ENCODE data around the gene SAMD8.
"Not testable (repeated sequence)": the region's sequence is repeated elsewhere in the genome, so short reads cannot be mapped to it uniquely, and the experiment has no call there.

SAMD8 gene

DNA sequence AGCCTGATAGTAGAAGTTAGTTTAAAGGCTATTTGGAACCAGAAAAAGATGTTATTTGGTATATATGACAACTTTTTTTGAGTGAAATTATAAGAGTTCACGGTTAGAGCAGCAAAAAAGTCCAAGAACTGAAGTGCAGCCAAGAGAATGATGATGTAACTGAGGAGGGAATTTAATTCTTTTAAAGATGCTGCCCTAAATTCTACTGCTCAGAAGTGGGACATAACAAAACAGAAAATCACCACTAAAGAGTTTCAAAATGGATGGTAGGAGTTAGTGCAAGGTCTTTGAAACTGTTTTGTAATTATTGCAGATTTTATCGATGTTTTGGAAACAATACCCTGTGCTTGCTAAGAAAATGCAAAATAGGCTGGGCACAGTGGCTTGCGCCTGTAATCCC, 6.5 kb downstream of the SAMD8 start:
- Histone ChIP-seq H3K9ac (ENCODE audit: low read length in 5 of 5) (peak overlapping the region in 2 of 5 donors; percentile 10 to 20), H3K36me3 (ENCODE audit: control insufficient read depth in 5 of 5, insufficient read depth in 5 of 5, low read length in 5 of 5) (no peaks in the 10 kb centered on the region), H3K4me3 (ENCODE audit: low read depth in 1 of 5, low read length in 5 of 5) (no peak overlapping the region), H3K27me3 (ENCODE audit: control insufficient read depth in 5 of 5, insufficient read depth in 4 of 5, low read length in 5 of 5) (no peaks in the 10 kb centered on the region), H3K9me3 (ENCODE audit: control insufficient read depth in 5 of 5, low read length in 5 of 5) (no peaks in the 10 kb centered on the region), H3K27ac (ENCODE audit: low read depth, low read length) (peak overlapping the region; percentile 65), H3K4me1 (ENCODE audit: control insufficient read depth in 5 of 5, insufficient read depth in 5 of 5, low read length in 5 of 5) (peaks cover 0 to 54% (median 25%) of the 10 kb centered on the region in 5 donors)

DNA sequence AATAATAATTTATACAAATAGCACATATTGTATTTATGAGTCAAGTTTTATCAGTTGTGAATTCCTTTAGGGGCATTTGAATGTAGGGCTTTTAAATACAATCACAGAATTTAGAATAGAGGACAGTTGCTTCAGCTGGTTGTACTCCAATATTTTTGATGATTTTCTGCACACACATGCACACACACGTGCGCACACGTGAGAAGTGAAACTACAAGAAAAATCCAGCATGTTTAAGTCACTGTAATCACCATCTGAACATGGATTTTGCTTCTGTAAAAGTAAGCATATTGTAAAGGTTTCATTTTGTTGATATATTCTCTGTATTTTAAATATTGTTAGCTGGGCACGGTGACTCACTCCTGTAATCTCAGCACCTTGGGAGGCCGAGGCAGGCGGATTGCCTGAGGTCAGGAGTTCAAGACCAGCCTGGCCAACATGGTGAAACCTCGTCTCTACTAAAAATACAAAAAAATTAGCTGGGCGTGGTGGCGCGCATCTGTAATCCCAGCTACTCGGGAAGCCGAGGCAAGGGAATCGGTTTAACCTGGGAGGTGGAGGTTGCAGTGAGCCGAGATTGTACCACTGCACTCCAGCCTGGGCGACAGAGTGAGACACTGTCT, 8.1 kb downstream of the SAMD8 start:
- peaks cover 0 to 10% (median under 1%) of the 10 kb centered on the region in 5 donors for H3K36me3 ChIP-seq (ENCODE audit: control insufficient read depth in 5 of 5, insufficient read depth in 5 of 5, low read length in 5 of 5)
- H3K4me1 ChIP-seq (ENCODE audit: control insufficient read depth in 5 of 5, insufficient read depth in 5 of 5, low read length in 5 of 5): peaks cover 0 to 39% (median 24%) of the 10 kb centered on the region in 5 donors
- H3K27ac ChIP-seq (ENCODE audit: low read depth, low read length); H3K9ac ChIP-seq (ENCODE audit: low read length in 5 of 5); H3K4me3 ChIP-seq (ENCODE audit: low read depth in 1 of 5, low read length in 5 of 5); H3K27me3 ChIP-seq (ENCODE audit: control insufficient read depth in 5 of 5, insufficient read depth in 4 of 5, low read length in 5 of 5); H3K9me3 ChIP-seq (ENCODE audit: control insufficient read depth in 5 of 5, low read length in 5 of 5): not testable (repeated sequence)

DNA sequence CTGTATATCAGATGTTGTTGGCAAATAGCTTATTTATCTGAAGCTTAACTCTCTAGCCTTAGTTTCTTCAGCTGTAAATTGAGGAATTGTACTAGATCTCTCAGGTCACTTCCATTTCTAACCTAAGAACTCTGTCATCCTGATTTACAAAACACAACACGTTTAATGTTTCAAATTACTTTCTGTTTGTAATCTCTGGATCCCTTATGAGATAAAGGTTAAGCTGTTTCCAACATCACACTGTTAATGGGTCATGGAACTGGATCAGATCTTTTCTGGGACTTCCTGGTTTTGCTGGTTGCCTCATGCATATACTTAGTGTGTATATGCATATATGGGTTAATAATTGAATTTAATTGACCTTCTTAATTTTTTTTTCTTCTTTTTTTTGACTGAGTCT, 9.9 kb downstream of the SAMD8 start:
- Histone ChIP-seq H3K36me3 (ENCODE audit: control insufficient read depth in 5 of 5, insufficient read depth in 5 of 5, low read length in 5 of 5) (peaks cover 0 to 19% (median 6%) of the 10 kb centered on the region in 5 donors), H3K9ac (ENCODE audit: low read length in 5 of 5) (peak overlapping the region in 3 of 5 donors; percentile 11 to 60 (median 13)), H3K27ac (ENCODE audit: low read depth, low read length) (peak overlapping the region; percentile 52), H3K9me3 (ENCODE audit: control insufficient read depth in 5 of 5, low read length in 5 of 5) (no peaks in the 10 kb centered on the region), H3K4me1 (ENCODE audit: control insufficient read depth in 5 of 5, insufficient read depth in 5 of 5, low read length in 5 of 5) (peaks cover 0 to 29% (median 14%) of the 10 kb centered on the region in 5 donors), H3K4me3 (ENCODE audit: low read depth in 1 of 5, low read length in 5 of 5) (no peak overlapping the region), H3K27me3 (ENCODE audit: control insufficient read depth in 5 of 5, insufficient read depth in 4 of 5, low read length in 5 of 5) (no peaks in the 10 kb centered on the region)

DNA sequence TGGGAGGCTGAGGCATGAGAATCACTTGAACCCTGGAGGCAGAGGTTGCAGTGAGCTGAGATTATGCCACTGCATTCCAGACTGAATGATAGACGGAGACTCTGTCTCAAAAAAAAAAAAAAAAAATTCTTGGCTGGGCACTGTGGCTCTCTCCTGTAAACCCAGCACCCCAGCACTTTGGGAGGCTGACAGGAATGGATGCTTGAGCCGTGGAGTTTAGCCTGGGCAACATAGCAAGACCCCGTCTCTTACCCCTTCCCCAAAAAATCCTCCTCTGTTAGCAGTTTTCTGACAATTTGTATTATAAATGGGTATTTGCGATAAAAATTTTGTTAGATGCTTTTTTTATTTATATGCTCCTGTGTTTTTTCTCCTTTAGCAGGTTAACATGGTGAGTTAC, 11.0 kb downstream of the SAMD8 start:
- Histone ChIP-seq H3K27ac (ENCODE audit: low read depth, low read length) (no peak overlapping the region), H3K9me3 (ENCODE audit: control insufficient read depth in 5 of 5, low read length in 5 of 5) (no peaks in the 10 kb centered on the region), H3K9ac (ENCODE audit: low read length in 5 of 5) (no peak overlapping the region), H3K4me3 (ENCODE audit: low read depth in 1 of 5, low read length in 5 of 5) (no peak overlapping the region), H3K36me3 (ENCODE audit: control insufficient read depth in 5 of 5, insufficient read depth in 5 of 5, low read length in 5 of 5) (peaks cover 0 to 19% (median 6%) of the 10 kb centered on the region in 5 donors), H3K27me3 (ENCODE audit: control insufficient read depth in 5 of 5, insufficient read depth in 4 of 5, low read length in 5 of 5) (no peaks in the 10 kb centered on the region), H3K4me1 (ENCODE audit: control insufficient read depth in 5 of 5, insufficient read depth in 5 of 5, low read length in 5 of 5) (peaks cover 0 to 28% (median 18%) of the 10 kb centered on the region in 5 donors)

DNA sequence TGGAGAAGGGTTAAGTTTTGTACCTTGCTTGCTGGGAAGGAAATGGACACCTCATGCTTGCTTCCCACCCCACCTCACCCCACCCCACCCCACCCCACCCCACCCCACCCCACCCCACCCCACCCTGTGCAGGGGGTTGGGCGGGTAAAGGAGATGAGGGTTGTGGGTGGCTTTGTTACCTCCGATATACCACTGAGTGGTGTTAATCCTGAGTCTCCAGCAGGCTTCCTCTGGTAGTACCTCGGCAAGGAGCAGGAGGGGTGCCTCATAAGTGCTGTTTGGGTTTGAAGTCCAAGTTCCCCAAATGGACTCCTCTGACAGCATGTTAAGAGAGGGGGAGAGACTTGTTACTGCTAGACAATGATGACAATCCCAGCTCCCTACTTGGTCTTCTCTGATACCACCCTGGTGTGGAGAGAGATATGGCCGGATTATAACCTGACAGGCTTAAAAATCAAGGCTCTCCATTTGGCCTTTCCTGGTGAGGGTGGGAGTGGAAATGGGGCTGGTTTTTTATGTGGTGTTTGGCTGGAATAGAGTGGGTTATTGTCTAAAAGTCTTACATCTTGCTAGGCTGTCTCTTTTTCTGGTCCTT, 11.7 kb downstream of the SAMD8 start:
- peaks cover 0 to 24% (median 20%) of the 10 kb centered on the region in 5 donors for H3K4me1 ChIP-seq (ENCODE audit: control insufficient read depth in 5 of 5, insufficient read depth in 5 of 5, low read length in 5 of 5)

DNA sequence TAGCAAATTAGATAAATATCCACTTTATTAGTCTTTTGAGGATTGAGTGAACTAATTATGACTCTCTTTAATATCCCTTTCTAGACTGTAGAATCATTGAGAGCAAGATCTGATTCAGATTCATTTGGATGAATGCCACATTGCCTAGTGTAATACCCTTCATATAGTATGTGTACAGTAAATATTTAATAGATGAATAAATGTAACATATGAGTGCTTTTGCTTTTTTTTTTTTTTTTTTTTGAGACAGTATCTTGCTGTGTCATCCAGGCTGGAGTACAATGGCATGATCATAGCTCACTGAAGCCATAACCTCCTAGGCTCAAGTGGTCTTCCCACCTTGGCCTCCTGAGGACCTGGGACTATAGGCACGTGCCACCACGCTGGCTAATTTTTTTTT, 14.8 kb downstream of the SAMD8 start:
- H3K27ac ChIP-seq (ENCODE audit: low read depth, low read length): peak overlapping the region; percentile 47
- no peaks in the 10 kb centered on the region for H3K27me3 ChIP-seq (ENCODE audit: control insufficient read depth in 5 of 5, insufficient read depth in 4 of 5, low read length in 5 of 5)
- no peak overlapping the region for H3K9ac ChIP-seq (ENCODE audit: low read length in 5 of 5)

More for the DNA sequence above, 11.7 kb downstream of the SAMD8 start:
- H3K36me3 ChIP-seq (ENCODE audit: control insufficient read depth in 5 of 5, insufficient read depth in 5 of 5, low read length in 5 of 5): peaks cover 0 to 19% (median 6%) of the 10 kb centered on the region in 5 donors
- H3K9ac ChIP-seq (ENCODE audit: low read length in 5 of 5): no peak overlapping the region
- no peak overlapping the region for H3K27ac ChIP-seq (ENCODE audit: low read depth, low read length)
- no peak overlapping the region for H3K4me3 ChIP-seq (ENCODE audit: low read depth in 1 of 5, low read length in 5 of 5)
- no peaks in the 10 kb centered on the region for H3K27me3 ChIP-seq (ENCODE audit: control insufficient read depth in 5 of 5, insufficient read depth in 4 of 5, low read length in 5 of 5)
- no peaks in the 10 kb centered on the region for H3K9me3 ChIP-seq (ENCODE audit: control insufficient read depth in 5 of 5, low read length in 5 of 5)

DNA sequence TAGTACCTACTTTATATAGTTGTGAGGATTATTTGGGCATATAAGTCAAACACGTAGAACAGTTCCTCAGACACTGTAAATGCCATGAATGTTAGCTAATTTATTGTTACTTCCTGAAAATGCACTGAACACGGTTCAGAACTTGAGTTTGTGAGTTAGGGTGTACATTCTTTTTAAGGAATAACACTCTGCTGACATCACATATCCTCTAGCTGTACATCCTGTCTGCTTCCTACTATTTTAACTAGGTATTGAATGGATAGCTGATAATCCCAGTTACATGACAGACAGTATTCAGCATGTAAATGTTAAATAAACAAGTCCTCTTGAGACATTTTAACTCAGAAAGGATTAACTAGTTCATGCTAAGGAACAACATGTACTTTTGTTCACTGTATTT, 16.0 kb downstream of the SAMD8 start:
- Histone ChIP-seq H3K4me3 (ENCODE audit: low read depth in 1 of 5, low read length in 5 of 5) (no peak overlapping the region), H3K27ac (ENCODE audit: low read depth, low read length) (peak overlapping the region; percentile 47), H3K36me3 (ENCODE audit: control insufficient read depth in 5 of 5, insufficient read depth in 5 of 5, low read length in 5 of 5) (peaks cover 0 to 19% (median 6%) of the 10 kb centered on the region in 5 donors), H3K9me3 (ENCODE audit: control insufficient read depth in 5 of 5, low read length in 5 of 5) (no peaks in the 10 kb centered on the region), H3K4me1 (ENCODE audit: control insufficient read depth in 5 of 5, insufficient read depth in 5 of 5, low read length in 5 of 5) (peaks cover 0 to 10% (median 8%) of the 10 kb centered on the region in 5 donors), H3K9ac (ENCODE audit: low read length in 5 of 5) (peak overlapping the region in 3 of 5 donors; percentile 16 to 60 (median 19)), H3K27me3 (ENCODE audit: control insufficient read depth in 5 of 5, insufficient read depth in 4 of 5, low read length in 5 of 5) (no peaks in the 10 kb centered on the region)

More for the DNA sequence above, 14.8 kb downstream of the SAMD8 start:
- Histone ChIP-seq H3K9me3 (ENCODE audit: control insufficient read depth in 5 of 5, low read length in 5 of 5) (no peaks in the 10 kb centered on the region), H3K4me1 (ENCODE audit: control insufficient read depth in 5 of 5, insufficient read depth in 5 of 5, low read length in 5 of 5) (peaks cover 0 to 16% (median 13%) of the 10 kb centered on the region in 5 donors), H3K4me3 (ENCODE audit: low read depth in 1 of 5, low read length in 5 of 5) (no peak overlapping the region), H3K36me3 (ENCODE audit: control insufficient read depth in 5 of 5, insufficient read depth in 5 of 5, low read length in 5 of 5) (peaks cover 0 to 19% (median 6%) of the 10 kb centered on the region in 5 donors)

DNA sequence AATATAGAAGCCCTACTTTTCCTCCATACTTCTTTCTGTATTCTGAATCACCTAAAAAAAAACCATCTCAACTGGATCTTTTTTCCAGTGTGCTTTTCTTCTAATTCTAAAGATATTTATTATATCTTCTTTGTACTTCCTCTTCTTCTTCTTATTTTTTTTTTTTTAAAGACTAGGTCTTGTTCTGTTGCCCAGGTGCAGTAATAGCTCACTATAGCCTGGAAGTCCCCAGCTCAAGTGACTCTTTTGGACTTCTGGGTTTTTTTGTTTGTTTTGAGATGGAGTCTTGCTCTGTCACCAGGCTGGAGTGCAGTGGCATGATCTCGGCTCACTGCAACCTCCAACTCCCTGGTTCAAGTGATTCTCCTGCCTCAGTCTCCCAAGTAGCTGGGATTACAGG, 17.5 kb downstream of the SAMD8 start:
- H3K27me3 ChIP-seq (ENCODE audit: control insufficient read depth in 5 of 5, insufficient read depth in 4 of 5, low read length in 5 of 5); H3K27ac ChIP-seq (ENCODE audit: low read depth, low read length); H3K9me3 ChIP-seq (ENCODE audit: control insufficient read depth in 5 of 5, low read length in 5 of 5); H3K9ac ChIP-seq (ENCODE audit: low read length in 5 of 5); H3K4me3 ChIP-seq (ENCODE audit: low read depth in 1 of 5, low read length in 5 of 5): not testable (repeated sequence)
- H3K4me1 ChIP-seq (ENCODE audit: control insufficient read depth in 5 of 5, insufficient read depth in 5 of 5, low read length in 5 of 5): peaks cover 0 to 10% (median 8%) of the 10 kb centered on the region in 5 donors
- H3K36me3 ChIP-seq (ENCODE audit: control insufficient read depth in 5 of 5, insufficient read depth in 5 of 5, low read length in 5 of 5): peaks cover 0 to 15% (median 5%) of the 10 kb centered on the region in 5 donors

DNA sequence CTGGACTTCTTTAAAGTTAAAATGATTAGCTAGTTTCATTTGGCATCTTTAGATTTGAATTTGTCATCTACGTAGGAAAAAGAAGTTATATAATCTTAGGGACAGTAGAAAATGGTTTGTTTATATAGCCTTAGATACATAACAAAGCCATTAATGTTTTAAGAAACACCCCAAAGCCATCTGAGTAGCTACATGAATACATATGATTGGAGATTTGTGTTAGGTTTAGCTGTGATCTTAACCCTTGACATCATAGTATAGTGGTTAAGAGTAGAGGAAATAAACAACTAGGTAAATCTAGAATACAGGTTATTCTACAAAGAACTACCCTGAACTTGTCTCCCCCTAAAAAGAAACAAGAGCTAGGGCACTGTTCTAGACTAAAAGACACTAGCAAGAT, 18.1 kb downstream of the SAMD8 start:
- no peaks in the 10 kb centered on the region for H3K9me3 ChIP-seq (ENCODE audit: control insufficient read depth in 5 of 5, low read length in 5 of 5)
- no peak overlapping the region for H3K9ac ChIP-seq (ENCODE audit: low read length in 5 of 5)
- H3K27ac ChIP-seq (ENCODE audit: low read depth, low read length): no peak overlapping the region
- H3K4me1 ChIP-seq (ENCODE audit: control insufficient read depth in 5 of 5, insufficient read depth in 5 of 5, low read length in 5 of 5): peaks cover 0 to 10% (median 8%) of the 10 kb centered on the region in 5 donors
- no peaks in the 10 kb centered on the region for H3K27me3 ChIP-seq (ENCODE audit: control insufficient read depth in 5 of 5, insufficient read depth in 4 of 5, low read length in 5 of 5)
- no peak overlapping the region for H3K4me3 ChIP-seq (ENCODE audit: low read depth in 1 of 5, low read length in 5 of 5)
- H3K36me3 ChIP-seq (ENCODE audit: control insufficient read depth in 5 of 5, insufficient read depth in 5 of 5, low read length in 5 of 5): peaks cover 0 to 9% (median 5%) of the 10 kb centered on the region in 5 donors

DNA sequence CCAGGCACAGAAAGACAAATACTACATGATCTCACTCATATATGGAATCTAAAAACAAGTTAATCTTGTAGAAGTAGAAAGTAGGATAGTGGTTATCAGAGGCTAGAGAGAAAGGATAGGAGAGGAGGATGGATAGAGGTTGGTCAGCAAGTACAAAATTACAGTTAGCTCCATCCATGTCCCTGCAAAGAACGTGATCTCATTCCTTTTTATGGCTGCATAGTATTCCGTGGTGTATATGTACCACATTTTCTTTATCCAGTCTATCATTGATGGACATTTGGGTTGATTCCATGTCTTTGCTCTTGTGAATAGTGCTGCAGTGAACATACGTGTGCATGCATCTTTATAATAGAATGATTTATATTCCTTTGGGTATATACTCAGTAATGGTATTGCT, 22.2 kb downstream of the SAMD8 start:
- H3K4me3 ChIP-seq (ENCODE audit: low read depth in 1 of 5, low read length in 5 of 5); H3K9me3 ChIP-seq (ENCODE audit: control insufficient read depth in 5 of 5, low read length in 5 of 5); H3K36me3 ChIP-seq (ENCODE audit: control insufficient read depth in 5 of 5, insufficient read depth in 5 of 5, low read length in 5 of 5); H3K27ac ChIP-seq (ENCODE audit: low read depth, low read length); H3K27me3 ChIP-seq (ENCODE audit: control insufficient read depth in 5 of 5, insufficient read depth in 4 of 5, low read length in 5 of 5); H3K9ac ChIP-seq (ENCODE audit: low read length in 5 of 5): not testable (repeated sequence)
- H3K4me1 ChIP-seq (ENCODE audit: control insufficient read depth in 5 of 5, insufficient read depth in 5 of 5, low read length in 5 of 5): peaks cover 0 to 21% (median 20%) of the 10 kb centered on the region in 5 donors

All from subcutaneous abdominal adipose tissue (tissue), 5 donors.